Measurements from ENCODE around the gene UBAC2. TPM values are rescaled to one million over a fixed set of nuclear protein-coding genes. Genes with fewer than 3 reads are reported as not detected.

Gene UBAC2
- total RNA-seq, 1 donor = 45.3 TPM

GRCh38 chr13:99421758-99422585, 221.3 kb downstream of the UBAC2 start:
- no peak for DNase-seq (ENCODE audit: low read depth)
- H3K4me3 ChIP-seq (ENCODE audit: low read depth, low read length) = no peak overlapping the region
- no peak for TF ChIP-seq CTCF (IDR thresholded peaks at IDR 0.05; ENCODE audit: insufficient read depth, low read depth, low read length)

GRCh38 chr13:99422586-99423220, 222.0 kb downstream of the UBAC2 start:
- no peak for DNase-seq (ENCODE audit: low read depth)
- H3K4me3 ChIP-seq (ENCODE audit: low read depth, low read length) = no peak overlapping the region
- no peak for TF ChIP-seq CTCF (IDR thresholded peaks at IDR 0.05; ENCODE audit: insufficient read depth, low read depth, low read length)

- no peak for TF ChIP-seq CTCF (IDR thresholded peaks at IDR 0.05; ENCODE audit: insufficient read depth, low read depth, low read length)
- H3K4me3 ChIP-seq (ENCODE audit: low read depth, low read length) = no peak overlapping the region
- no peak for DNase-seq (ENCODE audit: low read depth)
Measured at GRCh38 chr13:99425485-99426341, 225.1 kb downstream of the UBAC2 start.

- DNase-seq (ENCODE audit: low read depth) = no peak
- TF ChIP-seq CTCF (IDR thresholded peaks at IDR 0.05; ENCODE audit: insufficient read depth, low read depth, low read length) = no peak
- H3K4me3 ChIP-seq (ENCODE audit: low read depth, low read length) = no peak overlapping the region
Measured at GRCh38 chr13:99426426-99426825, 225.8 kb downstream of the UBAC2 start.

- no peak overlapping the region for H3K4me3 ChIP-seq (ENCODE audit: low read depth, low read length)
- no peak for TF ChIP-seq CTCF (IDR thresholded peaks at IDR 0.05; ENCODE audit: insufficient read depth, low read depth, low read length)
- no peak for DNase-seq (ENCODE audit: low read depth)
Measured at GRCh38 chr13:99429670-99430069, 229.0 kb downstream of the UBAC2 start.

- H3K4me3 ChIP-seq (ENCODE audit: low read depth, low read length) = no peak overlapping the region
- no peak for DNase-seq (ENCODE audit: low read depth)
Measured at GRCh38 chr13:99431927-99432608, 231.4 kb downstream of the UBAC2 start.

More at GRCh38 chr13:99431927-99432608, 231.4 kb downstream of the UBAC2 start:
- TF ChIP-seq CTCF (IDR thresholded peaks at IDR 0.05; ENCODE audit: insufficient read depth, low read depth, low read length) = no peak

Data from fibroblast of villous mesenchyme (primary cell).